ENCODE results near the gene STAT6. TPM values are rescaled to one million over a fixed set of nuclear protein-coding genes. Genes with fewer than 3 reads are reported as not detected.
A peak's percentile ranks its signal among the peaks of the same experiment; 100 is the strongest.

The STAT6 gene
- total and polyA plus RNA-seq, 10 of the 15 experiments (the other 5 are each of a cell fraction or from before 2014, with no cell fraction given), result 14.2 to 176 (median 89.6) TPM

- 0 out of 2 replicates have a peak, but pooled peaks have one; percentile 24 for TF ChIP-seq PAX5 (IDR thresholded peaks at IDR 0.05; ENCODE audit: borderline replicate concordance, low read depth, low read length)
- TF ChIP-seq BMI1 (IDR thresholded peaks at IDR 0.05; ENCODE audit: borderline replicate concordance), result no peak
- no peak for TF ChIP-seq MYC (IDR thresholded peaks at IDR 0.05; ENCODE audit: insufficient read depth, insufficient read length, insufficient replicate concordance, low read length, severe bottlenecking)
- no peak for TF ChIP-seq CHD2 (IDR thresholded peaks at IDR 0.05; ENCODE audit: borderline replicate concordance, low read depth, low read length)
- TF ChIP-seq SMAD1 (IDR thresholded peaks at IDR 0.05; ENCODE audit: low read depth, partially characterized antibody), result no peak
- no peak for TF ChIP-seq PML (IDR thresholded peaks at IDR 0.05; ENCODE audit: low read length)
- TF ChIP-seq, protein P1, sequence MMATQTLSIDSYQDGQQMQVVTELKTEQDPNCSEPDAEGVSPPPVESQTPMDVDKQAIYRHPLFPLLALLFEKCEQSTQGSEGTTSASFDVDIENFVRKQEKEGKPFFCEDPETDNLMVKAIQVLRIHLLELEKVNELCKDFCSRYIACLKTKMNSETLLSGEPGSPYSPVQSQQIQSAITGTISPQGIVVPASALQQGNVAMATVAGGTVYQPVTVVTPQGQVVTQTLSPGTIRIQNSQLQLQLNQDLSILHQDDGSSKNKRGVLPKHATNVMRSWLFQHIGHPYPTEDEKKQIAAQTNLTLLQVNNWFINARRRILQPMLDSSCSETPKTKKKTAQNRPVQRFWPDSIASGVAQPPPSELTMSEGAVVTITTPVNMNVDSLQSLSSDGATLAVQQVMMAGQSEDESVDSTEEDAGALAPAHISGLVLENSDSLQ (IDR thresholded peaks at IDR 0.05), result no peak
- TF ChIP-seq, protein P2, sequence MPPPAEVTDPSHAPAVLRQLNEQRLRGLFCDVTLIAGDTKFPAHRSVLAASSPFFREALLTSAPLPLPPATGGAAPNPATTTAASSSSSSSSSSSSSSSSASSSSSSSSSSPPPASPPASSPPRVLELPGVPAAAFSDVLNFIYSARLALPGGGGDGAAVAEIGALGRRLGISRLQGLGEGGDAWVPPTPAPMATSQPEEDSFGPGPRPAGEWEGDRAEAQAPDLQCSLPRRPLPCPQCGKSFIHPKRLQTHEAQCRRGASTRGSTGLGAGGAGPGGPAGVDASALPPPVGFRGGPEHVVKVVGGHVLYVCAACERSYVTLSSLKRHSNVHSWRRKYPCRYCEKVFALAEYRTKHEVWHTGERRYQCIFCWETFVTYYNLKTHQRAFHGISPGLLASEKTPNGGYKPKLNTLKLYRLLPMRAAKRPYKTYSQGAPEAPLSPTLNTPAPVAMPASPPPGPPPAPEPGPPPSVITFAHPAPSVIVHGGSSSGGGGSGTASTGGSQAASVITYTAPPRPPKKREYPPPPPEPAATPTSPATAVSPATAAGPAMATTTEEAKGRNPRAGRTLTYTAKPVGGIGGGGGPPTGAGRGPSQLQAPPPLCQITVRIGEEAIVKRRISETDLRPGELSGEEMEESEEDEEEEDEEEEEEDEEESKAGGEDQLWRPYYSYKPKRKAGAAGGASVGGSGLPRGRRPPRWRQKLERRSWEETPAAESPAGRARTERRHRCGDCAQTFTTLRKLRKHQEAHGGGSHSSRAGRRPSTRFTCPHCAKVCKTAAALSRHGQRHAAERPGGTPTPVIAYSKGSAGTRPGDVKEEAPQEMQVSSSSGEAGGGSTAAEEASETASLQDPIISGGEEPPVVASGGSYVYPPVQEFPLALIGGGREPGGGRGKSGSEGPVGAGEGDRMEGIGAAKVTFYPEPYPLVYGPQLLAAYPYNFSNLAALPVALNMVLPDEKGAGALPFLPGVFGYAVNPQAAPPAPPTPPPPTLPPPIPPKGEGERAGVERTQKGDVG (CRISPR knock-in tag; IDR thresholded peaks at IDR 0.05), result no peak
- no peak for TF ChIP-seq FOS (IDR thresholded peaks at IDR 0.05; ENCODE audit: borderline replicate concordance, extremely low read depth, insufficient read length)
- TF ChIP-seq RBBP5 (conservative IDR thresholded peaks at IDR 0.05), result no peak
- TF ChIP-seq, protein P3, sequence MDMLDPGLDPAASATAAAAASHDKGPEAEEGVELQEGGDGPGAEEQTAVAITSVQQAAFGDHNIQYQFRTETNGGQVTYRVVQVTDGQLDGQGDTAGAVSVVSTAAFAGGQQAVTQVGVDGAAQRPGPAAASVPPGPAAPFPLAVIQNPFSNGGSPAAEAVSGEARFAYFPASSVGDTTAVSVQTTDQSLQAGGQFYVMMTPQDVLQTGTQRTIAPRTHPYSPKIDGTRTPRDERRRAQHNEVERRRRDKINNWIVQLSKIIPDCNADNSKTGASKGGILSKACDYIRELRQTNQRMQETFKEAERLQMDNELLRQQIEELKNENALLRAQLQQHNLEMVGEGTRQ (IDR thresholded peaks at IDR 0.05; ENCODE audit: borderline replicate concordance, low read depth, low read length), result no peak
- no peak for TF ChIP-seq ZNF384 (IDR thresholded peaks at IDR 0.05; ENCODE audit: borderline replicate concordance, low read depth, low read length)
- 0 out of 2 replicates have a peak, but pooled peaks have one; percentile 50 for TF ChIP-seq RCOR1 (conservative IDR thresholded peaks at IDR 0.05; ENCODE audit: low read depth, low read length)
- TF ChIP-seq FOXK2 (IDR thresholded peaks at IDR 0.05), result no peak
- TF ChIP-seq BACH1 (IDR thresholded peaks at IDR 0.05; ENCODE audit: borderline replicate concordance), result no peak
- no peak for TF ChIP-seq JUND (IDR thresholded peaks at IDR 0.05; ENCODE audit: low read depth, low read length)
- TF ChIP-seq STAT1 (conservative IDR thresholded peaks at IDR 0.05), result no peak
- TF ChIP-seq, protein P4, sequence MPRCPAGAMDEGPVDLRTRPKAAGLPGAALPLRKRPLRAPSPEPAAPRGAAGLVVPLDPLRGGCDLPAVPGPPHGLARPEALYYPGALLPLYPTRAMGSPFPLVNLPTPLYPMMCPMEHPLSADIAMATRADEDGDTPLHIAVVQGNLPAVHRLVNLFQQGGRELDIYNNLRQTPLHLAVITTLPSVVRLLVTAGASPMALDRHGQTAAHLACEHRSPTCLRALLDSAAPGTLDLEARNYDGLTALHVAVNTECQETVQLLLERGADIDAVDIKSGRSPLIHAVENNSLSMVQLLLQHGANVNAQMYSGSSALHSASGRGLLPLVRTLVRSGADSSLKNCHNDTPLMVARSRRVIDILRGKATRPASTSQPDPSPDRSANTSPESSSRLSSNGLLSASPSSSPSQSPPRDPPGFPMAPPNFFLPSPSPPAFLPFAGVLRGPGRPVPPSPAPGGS (IDR thresholded peaks at IDR 0.05; ENCODE audit: borderline replicate concordance, insufficient read depth, low read depth, low read length, poor library complexity, severe bottlenecking), result no peak
- TF ChIP-seq SUZ12 (IDR thresholded peaks at IDR 0.05; ENCODE audit: unreplicated experiment), result no peak
- no peak for TF ChIP-seq ZBED1 (IDR thresholded peaks at IDR 0.05; ENCODE audit: borderline replicate concordance)
- TF ChIP-seq EGR1 (IDR thresholded peaks at IDR 0.05; ENCODE audit: borderline replicate concordance in 1 of 2, low read depth in 2 of 2, low read length in 2 of 2), result peak; percentile 17 to 95
- no peak for TF ChIP-seq FOXM1 (IDR thresholded peaks at IDR 0.05; ENCODE audit: low read depth, low read length)
- TF ChIP-seq ZNF217 (IDR thresholded peaks at IDR 0.05), result no peak
These were observed 21.6 kb downstream of the STAT6 start (continued) for GRCh38 chr12:57089271-57090245.
